ENCODE results near the gene WWP2.
"Not testable (repeated sequence)": the region's sequence is repeated elsewhere in the genome, so short reads cannot be mapped to it uniquely, and the experiment has no call there.

Gene WWP2

DNA sequence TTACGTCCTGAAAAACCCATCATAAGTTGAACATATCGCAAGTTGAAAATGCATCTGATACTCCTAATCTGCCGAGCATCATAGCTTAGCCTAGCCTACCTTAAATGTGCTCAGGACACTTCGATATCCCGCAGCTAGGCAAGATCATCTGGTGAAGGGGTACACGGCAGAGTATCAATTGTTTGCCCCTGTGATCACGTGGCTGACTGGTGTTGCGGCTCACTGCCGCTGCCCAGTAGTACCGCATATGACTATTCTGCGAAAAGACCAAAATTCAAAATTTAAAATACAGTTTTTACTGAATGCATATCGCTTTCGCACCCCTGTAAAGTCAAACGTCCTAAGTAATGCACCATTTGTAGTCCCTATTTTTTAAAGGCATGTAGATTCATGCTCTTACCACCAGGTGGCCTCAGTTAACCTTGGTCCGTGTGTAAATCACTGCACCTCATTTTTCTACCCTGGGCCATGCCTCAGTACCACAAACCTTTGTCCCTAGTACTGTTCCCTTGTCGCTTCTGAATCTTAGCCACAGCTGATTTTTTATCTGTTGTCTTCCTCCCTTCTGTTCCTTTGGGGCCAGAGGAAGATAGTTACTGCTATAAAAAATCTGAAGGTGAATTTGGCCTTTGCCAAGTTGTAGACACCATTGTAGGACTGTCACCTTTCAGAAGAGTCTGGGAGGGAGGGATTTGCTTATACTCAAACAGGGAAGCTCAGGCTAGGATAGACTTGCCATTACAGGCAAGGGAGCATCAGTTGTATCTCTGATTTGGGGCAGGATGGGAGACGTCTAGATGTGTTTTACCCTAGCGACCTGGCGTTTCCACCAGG is 34.4 kb downstream of the WWP2 start:
- DNase-seq, result no peak

DNA sequence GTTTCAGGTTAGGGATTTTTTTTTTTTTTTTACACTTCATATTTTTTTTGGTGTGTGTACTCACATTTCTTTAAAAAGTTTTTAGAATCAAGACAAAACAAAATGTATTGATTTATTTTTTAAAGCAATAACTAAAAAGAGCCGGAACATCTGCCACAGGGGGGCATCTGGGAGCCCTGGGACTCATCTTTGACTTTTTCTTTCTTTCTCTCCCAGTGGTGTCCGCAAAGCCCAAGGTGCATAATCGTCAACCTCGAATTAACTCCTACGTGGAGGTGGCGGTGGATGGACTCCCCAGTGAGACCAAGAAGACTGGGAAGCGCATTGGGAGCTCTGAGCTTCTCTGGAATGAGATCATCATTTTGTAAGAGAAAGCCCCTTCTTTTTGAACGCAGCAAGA is 36.3 kb downstream of the WWP2 start:
- DNase-seq, result no peak

DNA sequence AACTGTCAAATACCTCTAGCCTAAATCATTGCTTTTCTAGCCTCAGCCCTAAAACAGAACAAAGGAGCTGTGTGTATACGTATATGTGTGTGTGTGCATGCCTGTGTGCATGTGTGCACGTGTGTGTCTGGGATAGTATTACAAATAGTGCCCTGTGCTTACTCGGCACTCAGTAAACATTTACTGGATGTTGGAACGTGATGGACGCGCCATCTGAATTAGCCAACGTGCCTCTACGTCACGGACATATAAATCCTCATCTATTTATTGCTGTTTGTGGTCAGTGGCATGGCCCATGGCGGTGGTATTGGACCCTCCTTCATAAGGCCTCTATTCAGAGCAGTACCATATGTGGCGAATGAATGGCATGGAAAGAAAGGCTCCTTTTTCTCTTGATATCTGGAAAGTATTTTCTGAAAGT is 37.5 kb downstream of the WWP2 start:
- no peak for DNase-seq

DNA sequence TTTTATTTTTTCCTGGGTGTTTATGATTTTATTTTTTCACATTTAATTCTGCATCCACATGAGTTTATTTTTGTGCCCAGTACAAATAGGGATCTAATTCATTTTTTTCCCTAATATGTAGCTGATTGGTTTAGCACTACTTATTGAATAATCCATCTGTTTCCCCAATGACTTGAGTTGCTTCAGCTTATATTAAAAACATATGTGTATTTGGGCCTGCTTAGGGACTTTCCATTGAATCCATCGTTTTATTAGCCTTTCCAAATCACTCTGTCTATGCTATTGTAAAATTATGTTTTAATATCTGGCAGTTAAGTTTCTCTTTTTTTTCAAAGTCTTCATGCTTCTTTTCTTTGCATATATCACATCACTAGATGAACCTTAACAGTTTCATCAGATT is 42.2 kb downstream of the WWP2 start:
- DNase-seq, result no peak

GRCh38 chr16:69806776-69807175 is 44.6 kb downstream of the WWP2 start:
- not testable (repeated sequence) for DNase-seq

- DNase-seq, result no peak
These were observed 50.5 kb downstream of the WWP2 start for GRCh38 chr16:69812688-69813014.

DNA sequence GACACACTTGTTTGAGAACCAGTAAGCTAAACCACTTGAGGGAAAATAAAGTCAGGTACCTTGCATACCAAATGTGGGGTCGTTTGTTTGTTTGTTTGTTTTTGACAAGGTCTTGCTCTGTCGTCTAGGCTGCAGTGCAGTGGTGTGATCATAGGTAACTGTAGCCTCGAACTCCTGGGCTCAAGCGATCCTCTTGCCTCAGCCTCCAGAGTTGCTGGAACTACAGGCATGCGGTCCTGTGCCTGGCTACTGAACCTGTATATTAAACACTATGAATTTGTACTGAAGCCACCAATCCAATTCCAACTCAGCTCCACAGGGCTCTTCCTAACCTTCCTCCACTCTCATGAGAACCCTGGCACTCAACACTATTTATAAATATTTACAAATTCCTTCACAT is 51.9 kb downstream of the WWP2 start:
- DNase-seq, result no peak

DNA sequence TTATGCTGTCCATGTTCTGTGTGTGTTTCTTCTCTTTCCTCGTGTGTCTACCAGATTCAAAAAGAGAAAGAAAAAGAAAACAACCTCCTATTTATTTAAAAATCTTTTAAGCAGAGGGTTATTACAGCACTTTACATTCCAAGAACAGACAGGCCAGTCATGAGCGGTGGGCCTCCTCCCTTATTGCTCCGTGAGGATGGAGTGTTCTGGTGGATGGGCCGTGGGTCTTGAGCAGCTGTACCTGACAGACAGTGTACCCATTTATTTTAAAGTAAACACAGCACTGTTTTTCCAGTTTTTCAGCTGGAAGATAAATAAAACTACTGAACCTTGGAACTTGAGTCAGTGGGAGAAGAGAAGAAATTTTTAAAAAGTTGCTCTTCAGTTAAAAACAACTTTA is 52.4 kb downstream of the WWP2 start:
- no peak for DNase-seq

DNA sequence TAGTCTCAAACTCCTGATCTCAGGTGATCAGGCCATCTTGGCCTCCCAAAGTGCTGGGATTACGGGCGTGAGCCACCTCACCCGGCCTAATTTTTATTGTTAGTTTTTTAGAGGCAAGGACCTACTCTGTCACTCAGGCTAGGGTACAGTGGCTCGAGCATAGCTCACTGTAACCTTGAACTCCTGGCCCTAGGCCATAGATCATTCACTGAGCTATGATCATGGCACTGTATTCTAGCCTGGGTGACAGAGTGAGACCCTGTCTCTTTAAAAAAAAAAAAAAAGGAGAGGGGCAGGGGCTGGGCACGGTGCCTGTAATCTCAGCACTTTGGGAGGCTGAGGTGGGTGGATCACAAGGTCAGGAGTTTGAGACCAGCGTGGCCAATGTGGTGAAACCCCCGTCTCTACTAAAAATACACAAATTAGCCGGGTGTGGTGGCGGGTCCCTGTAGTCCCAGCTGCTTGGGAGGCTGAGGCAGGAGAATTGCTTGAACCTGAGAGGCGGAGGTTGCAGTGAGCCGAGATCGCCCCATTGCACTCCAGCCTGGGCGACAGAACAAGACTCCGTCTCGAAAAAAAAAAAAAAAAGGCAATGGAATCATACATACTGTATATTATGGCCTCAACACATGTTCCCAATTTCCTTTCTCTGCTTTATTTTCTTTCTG is 53.2 kb downstream of the WWP2 start:
- DNase-seq, result not testable (repeated sequence)

DNA sequence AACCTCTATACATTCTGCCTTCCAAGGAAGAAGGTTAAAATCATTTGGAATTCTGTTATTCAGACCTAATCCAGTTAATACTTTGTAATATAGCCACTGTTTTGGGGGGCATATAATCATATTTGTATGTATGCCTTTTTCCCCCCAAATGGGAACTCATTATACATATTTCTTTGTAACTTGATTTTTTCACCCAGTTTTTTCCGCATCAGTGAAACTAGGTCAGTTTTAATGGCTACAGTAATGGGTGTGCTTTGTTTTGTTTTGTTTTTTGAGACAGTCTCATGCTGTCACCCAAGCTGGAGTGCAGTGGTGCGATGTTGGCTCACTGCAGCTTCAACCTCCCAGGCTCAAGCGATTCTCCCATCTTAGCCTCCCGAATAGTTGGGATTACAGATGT is 54.9 kb downstream of the WWP2 start:
- DNase-seq, result no peak

- DNase-seq, result no peak
These were observed 56.9 kb downstream of the WWP2 start for GRCh38 chr16:69818891-69819545.

GRCh38 chr16:69820926-69821541 is 58.9 kb downstream of the WWP2 start:
- DNase-seq, result no peak

GRCh38 chr16:69821844-69822173 is 59.7 kb downstream of the WWP2 start:
- DNase-seq, result no peak

GRCh38 chr16:69822174-69822935 is 60.2 kb downstream of the WWP2 start:
- no peak for DNase-seq

DNA sequence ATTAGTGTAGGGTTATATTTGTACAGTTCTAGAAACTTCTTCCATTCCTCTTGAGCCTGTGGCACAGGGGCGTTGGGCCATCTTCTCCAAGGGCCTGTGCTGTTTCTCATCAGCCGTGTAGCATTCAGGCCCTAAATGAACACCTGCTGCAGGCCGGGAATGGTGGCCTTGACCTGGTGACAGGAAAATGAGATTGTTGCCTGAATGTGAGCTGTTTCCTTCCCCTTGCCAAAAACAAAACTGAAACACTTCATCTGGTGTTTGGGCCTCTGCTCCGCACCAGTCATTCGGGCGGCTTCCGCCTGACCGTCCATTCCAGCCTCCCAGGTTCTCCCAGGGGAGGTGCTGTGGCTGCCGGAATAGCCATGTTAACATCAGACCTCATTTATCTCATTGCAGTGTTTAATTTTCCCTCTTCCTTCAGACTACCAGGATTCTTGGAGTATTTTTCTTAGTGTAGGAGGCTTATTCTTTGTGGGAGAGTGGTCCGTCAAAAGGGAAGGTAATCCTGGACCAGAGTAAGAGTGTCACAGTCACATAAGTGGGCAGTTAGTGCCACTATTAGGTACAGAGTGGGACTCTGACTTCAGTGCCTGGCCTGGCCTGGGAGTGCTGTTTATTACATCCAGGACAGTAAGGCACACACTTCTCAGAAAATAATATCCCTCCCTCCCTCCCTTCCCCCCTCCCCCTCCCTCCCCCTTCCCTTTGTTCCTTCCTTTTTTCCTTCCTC is 61.9 kb downstream of the WWP2 start:
- no peak for DNase-seq

- DNase-seq, result not testable (repeated sequence)
These were observed 62.5 kb downstream of the WWP2 start for GRCh38 chr16:69824564-69825142.

GRCh38 chr16:69827524-69827923 is 65.4 kb downstream of the WWP2 start:
- no peak for DNase-seq

DNA sequence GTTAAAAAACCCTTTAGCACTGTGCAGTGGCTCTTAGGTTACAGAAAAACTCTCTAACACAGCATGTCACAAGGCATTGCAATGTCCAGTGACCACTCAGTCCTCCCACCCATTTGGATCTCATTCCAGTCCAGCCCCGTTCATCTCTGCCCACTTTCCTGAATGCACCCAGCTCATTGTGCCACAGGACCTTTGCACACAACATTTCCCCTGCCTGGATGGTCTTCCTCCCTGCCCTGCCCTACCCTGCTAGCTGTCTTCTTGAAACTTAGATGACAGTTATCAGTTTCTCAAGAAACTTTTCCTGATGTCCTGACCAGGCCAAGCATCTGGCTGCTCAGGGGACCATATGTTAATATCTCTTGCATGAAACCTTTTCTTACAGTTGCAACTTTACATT is 67.2 kb downstream of the WWP2 start:
- no peak for DNase-seq

- DNase-seq, result no peak
These were observed 68.0 kb downstream of the WWP2 start for GRCh38 chr16:69830146-69830533.

GRCh38 chr16:69830534-69831211 is 68.5 kb downstream of the WWP2 start:
- no peak for DNase-seq
